Amniotic epithelial cell (primary cell): ENCODE data around the gene LGALS9B.
"Not testable (repeated sequence)": the region's sequence is repeated elsewhere in the genome, so short reads cannot be mapped to it uniquely, and the experiment has no call there.

ENCODE experiments used
- DNase-seq: peaks from one replicate; pipeline ENCODE4 v3.0.0-alpha.2; 2010; ENCODE audit warnings: low read depth

LGALS9B gene

GRCh38 chr17:20466999-20467398 lies 340 bp downstream of the LGALS9B start:
- DNase-seq = not testable (repeated sequence)

GRCh38 chr17:20466553-20466952 lies 786 bp downstream of the LGALS9B start:
- DNase-seq = not testable (repeated sequence)

- DNase-seq = not testable (repeated sequence)
Measured at GRCh38 chr17:20465535-20465934, 1.8 kb downstream of the LGALS9B start.

- not testable (repeated sequence) for DNase-seq
Measured at GRCh38 chr17:20464854-20465414, 2.4 kb downstream of the LGALS9B start.

GRCh38 chr17:20462158-20462557 lies 5.2 kb downstream of the LGALS9B start:
- DNase-seq = not testable (repeated sequence)

- DNase-seq = not testable (repeated sequence)
Measured at GRCh38 chr17:20457848-20458381, 9.4 kb downstream of the LGALS9B start.

GRCh38 chr17:20455106-20455505 lies 12.2 kb downstream of the LGALS9B start:
- DNase-seq = not testable (repeated sequence)

- DNase-seq = not testable (repeated sequence)
Measured at GRCh38 chr17:20453820-20454434, 13.4 kb downstream of the LGALS9B start.

GRCh38 chr17:20450852-20451251 lies 16.5 kb downstream of the LGALS9B start:
- not testable (repeated sequence) for DNase-seq

GRCh38 chr17:20447534-20448321 lies 19.6 kb downstream of the LGALS9B start:
- not testable (repeated sequence) for DNase-seq

- DNase-seq = not testable (repeated sequence)
Measured at GRCh38 chr17:20446895-20447294, 20.4 kb downstream of the LGALS9B start.

GRCh38 chr17:20444581-20445236 lies 22.6 kb downstream of the LGALS9B start:
- DNase-seq = not testable (repeated sequence)

GRCh38 chr17:20444173-20444572 lies 23.2 kb downstream of the LGALS9B start:
- not testable (repeated sequence) for DNase-seq

- not testable (repeated sequence) for DNase-seq
Measured at GRCh38 chr17:20443632-20444031, 23.7 kb downstream of the LGALS9B start.

- DNase-seq = not testable (repeated sequence)
Measured at GRCh38 chr17:20440665-20441064, 26.7 kb downstream of the LGALS9B start.

- DNase-seq = not testable (repeated sequence)
Measured at GRCh38 chr17:20435166-20435565, 32.2 kb downstream of the LGALS9B start.

- DNase-seq = not testable (repeated sequence)
Measured at GRCh38 chr17:20433382-20433781, 34.0 kb downstream of the LGALS9B start.

GRCh38 chr17:20427264-20427663 lies 40.1 kb downstream of the LGALS9B start:
- not testable (repeated sequence) for DNase-seq

- DNase-seq = not testable (repeated sequence)
Measured at GRCh38 chr17:20422826-20423225, 44.5 kb downstream of the LGALS9B start.

GRCh38 chr17:20418838-20419237 lies 48.5 kb downstream of the LGALS9B start:
- DNase-seq = not testable (repeated sequence)

- not testable (repeated sequence) for DNase-seq
Measured at GRCh38 chr17:20417492-20418080, 49.8 kb downstream of the LGALS9B start.
